Measurements from ENCODE around the gene MYOF.
"Not testable (repeated sequence)": the region's sequence is repeated elsewhere in the genome, so short reads cannot be mapped to it uniquely, and the experiment has no call there.

Gene MYOF

DNA sequence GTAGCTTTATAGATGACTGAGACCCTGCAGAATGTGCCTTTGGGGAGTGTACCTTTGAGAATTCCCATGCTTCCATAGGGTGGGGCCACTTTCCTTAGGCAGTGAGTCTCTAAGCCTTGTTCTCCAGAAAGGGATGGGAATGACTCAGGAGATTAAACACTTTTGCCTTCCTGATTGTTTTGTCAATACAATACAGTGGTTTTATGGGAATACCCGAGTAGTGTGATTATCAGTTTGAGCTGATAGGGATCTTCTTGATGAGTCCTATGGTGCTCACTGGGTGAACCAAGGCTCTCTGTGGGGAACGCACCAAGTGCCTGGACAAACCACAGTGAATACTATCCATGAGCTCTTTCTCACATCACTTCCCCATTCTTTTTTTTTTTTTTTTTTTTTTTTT lies 6.3 kb downstream of the MYOF start:
- DNase-seq: no peak

DNA sequence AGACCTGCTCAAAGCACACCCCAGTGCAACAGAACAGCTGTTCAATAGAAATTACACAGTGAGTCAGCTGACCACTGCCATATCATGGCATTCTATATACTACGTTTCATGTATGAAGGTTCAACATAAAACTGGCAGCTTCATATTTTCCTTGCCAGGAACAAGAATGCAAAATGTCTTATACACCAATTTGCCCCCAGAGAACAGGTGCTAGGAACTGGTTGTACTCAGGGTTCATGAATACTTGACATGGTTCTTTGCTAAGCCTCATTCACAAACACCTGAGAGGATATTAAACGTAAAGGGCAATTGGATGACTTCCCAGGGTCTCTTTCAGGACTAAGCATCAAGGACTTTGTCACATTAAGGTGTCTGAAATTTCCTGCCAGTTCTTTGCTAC lies 6.9 kb downstream of the MYOF start:
- no peak for DNase-seq

DNA sequence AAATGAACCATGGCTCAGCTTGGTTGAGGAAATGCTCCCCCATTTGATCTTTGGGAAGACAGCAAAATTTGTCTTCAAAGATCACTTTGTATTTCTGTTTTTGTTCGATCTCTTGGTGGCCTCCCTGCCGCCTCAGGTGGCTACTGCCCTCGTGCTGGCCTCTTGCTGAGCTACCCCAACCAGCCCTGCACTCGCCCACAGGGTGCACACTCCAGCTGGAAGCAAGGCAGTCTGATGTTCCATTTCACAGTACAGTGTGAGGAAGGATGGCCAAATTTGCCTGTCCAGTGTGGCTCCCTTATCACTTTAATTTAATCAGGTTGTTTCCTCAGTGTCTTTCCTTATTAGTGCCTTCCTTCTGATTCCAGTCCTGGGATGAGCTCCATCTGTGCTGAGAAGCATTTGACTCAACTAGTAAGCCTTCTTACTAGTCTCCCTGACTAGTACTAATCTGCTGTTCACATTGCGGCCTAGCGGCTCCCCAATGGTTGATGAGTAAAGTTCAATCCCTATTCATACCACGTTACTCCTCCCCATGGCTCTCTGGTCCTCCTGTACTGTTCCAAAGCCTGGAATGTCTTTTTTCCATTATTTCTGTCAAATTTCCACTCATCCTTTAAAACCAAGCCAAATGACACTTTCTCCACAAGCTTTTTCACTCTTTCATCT lies 8.2 kb downstream of the MYOF start:
- DNase-seq: no peak

DNA sequence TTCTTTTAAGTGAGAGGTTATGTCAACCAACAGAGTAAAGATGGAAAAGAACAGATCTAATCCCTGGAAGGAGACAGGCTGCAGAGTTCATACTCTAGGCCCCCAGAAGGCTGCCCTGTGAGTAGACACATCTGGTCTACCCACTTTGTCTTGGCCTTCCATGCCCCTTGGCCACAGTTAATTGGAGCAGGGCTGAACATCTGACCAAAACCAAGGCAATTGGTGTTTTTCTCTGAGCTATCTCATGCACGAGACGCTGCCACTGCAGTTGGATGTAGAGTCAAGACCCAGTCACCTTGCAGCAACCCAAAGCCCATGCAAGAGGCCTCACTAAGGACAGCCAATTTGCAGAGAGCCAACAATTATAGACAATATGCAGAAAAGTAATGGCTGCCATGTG lies 9.0 kb downstream of the MYOF start:
- no peak for DNase-seq

DNA sequence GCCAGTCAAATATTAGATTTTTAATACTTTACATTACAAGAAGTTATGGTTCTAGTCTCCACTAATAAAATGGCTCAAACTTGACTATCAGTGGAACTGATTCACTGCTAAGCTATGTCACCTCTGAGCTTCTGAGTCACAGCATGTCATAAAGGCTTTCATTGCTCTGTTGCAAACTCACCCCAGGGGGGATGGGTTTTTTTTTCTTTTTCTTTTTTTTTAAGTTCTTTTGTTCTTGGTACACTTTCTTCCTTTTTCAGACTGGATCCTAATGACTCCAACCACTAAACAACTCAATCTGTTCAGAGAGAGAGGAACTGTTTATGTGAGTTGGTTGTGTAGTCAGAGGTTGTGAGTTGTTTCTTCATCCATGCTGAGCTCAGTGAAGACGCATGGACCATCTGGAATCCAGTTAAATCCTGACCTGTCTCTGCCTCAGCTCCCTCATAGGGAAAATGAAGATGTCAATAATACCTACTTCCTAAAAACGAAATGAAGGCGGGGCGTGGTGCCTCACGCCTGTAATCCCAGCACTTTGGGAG lies 11.0 kb downstream of the MYOF start:
- DNase-seq: no peak

DNA sequence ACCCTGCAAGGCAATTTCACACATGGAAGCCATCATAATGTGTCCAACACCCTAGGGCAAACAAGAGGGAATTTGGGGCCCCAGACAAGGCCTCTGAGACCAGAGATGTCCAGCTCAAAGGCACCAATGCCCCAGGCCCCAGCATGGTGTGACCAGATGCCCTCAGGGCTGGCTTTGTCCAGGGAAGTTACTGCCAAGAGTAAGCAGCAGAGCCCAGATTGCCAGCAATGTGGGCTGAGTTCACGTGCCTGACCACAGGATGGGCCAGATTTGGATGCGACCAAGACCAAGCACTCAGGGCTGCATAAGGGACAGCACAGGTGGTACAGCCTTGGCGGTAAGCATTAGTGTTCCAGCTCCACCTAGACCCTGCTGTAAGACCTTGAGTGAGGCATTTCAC lies 12.7 kb downstream of the MYOF start:
- DNase-seq: no peak

DNA sequence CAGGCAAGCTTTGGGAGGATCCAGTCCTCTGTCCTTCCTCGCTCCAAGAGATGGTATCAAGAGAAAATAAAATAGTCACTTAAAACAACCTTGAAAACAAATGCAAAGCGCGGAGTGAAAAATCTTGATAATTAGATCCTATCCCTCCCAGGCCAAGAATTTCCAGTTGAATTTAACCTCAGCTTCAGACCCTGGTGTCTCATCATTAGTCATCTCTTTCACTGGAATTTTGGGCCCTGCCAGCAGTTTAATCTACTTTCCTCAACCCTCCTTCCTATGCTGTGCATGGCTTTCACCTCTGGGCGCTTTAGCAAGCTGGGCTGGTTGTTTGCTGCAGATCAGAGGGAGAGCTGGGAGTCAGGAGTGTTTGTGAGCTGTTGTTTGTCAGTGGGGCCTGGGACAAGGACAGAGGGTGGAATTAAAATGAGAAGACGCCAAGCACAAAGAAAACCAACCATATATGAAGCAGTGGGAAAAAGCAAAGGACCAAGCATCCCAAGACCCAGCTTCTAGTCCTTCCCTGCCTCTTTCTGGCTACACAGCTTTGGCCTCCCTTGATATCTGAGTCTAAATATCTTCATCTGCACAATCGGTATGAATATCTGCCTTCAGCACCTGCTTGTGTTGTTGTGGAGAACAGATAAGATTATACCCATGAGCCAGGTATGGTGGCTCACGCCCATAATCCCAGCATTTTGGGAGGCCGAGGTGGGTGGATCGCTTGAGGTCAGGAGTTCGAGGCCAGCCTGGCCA lies 13.5 kb downstream of the MYOF start:
- no peak for DNase-seq

DNA sequence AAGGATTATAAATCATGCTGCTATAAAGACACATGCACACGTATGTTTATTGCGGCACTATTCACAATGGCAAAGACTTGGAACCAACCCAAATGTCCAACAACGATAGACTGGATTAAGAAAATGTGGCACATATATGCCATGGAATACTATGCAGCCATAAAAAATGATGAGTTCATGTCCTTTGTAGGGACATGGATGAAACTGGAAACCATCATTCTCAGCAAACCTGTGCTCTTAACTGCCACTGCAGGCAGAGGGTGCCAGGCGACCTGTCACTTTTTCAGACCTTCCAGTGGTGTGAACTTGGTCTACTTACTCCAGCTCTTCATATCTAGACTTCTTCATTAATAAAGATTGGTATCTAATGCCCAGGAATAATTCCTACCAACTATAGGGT lies 14.5 kb downstream of the MYOF start:
- not testable (repeated sequence) for DNase-seq

DNA sequence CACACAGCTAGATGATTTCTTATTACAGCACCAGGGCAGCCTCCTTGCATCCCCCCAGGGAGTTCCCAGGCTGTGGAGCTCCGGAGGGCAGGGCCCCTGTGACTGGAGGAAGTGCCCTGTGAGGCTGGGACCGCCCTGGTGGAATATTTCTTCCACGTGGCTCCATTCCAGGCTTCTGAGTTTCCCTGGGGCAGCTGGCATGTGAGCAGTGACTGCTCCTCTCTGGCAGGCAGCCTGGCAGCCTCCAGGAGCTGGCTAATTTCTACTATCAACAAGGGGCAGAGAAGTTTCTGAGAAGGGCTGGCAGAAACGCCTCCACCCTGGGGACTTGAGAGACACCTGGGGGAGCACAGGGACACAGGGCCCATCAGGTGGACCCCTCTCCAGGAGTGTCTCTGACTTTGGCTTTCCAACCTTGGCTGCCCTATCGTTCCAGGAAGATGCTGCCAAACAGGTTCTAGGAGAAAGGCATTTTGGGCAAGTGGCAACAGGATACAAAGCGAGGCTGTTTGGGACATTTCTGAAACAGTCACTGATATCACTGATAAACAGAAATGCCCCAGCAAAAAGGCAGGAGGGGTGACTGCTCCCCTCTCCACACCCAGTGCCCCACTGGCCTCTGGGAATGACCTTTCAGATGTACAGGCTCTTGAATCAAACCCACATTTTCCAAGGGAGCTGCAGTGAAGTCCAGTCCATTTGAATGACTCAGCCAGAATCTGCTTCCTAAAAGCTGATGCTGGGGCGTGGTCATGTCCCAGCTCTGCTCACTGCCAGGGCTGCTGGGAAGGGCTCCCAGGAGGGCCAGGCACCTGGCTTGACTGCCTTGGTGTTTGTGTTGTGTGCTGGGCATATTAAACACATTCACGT lies 16.1 kb downstream of the MYOF start:
- DNase-seq: no peak

DNA sequence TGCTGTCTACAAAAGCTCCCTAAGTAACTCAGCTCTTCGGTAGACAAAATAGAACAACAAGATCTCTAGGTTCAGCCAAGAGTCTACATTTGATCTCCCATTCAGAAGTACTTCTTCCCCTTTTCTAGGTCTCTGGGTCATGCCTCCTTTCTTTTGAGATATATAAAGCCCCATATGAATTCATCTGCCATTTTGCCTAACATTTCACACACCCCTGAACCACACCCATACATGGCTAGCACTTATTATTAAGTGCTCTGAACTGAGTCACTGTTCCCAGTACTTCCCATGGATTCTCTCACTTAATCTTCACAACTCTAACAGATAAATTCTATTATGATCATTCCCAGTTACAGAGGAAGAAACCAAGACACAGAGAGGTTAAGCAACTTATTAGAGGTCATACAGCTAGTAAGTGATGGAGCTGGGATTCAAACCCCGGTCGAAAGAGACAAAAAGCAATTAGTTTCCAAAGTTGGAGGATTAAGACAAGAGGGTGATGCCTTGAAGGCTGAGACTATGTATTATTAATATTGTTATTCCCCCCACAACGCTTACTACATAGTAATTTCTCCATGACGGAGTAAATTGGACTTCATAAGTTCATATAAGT lies 17.3 kb downstream of the MYOF start:
- no peak for DNase-seq

DNA sequence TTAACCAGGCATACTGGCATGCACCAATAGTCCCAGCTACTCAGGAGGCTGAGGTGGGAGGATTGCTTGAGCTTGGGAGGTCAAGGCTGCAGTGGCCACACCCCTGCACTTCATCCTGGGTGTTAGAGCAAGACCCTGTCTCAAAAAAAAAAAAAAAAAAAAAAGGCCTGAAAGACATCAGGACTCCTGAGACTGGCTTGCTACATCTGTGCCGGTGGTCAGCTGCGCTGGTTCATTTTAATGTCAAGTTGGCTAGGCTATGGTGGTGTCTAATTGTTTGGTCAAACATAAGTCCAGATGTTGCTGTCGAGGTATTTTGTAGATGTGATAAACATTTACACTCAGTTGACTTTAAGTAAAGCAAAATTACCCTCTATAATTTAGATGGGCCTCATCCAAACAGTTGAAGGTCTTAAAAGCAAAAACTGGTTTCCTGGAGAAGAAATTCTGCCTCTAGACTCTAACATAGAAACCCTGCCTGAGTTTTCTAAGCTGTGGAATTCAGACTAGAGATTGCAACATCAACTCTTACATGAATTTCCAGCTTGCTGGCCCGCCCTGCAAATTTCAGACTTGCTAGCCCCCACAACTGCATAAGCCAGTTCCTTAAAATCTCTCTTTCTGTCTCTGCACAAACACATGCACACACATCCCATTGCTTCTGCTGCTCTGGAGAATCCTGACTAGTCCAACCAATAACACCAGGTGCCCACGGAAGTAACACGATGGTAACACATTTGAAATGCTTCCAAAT lies 18.2 kb downstream of the MYOF start:
- no peak for DNase-seq

DNA sequence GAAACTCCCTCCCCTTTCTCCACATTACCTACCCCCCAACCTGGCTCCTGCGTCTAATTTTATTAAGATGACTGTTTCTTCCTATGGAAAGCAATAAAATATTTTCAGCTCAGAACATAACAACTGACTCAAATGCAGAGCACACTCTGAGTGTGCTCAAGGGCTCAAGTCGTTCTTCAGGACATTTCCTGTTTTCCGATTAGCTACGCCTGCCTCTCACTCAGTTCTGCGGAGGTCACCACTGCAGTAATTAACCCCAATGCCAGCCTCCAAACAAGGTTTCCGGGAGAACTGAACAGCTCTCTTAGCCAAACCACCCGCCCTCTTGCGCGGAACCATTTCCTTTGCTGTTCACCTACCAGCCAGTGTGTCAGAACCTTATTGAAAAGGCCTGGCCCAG lies 19.3 kb downstream of the MYOF start:
- peak; percentile 72 for DNase-seq

DNA sequence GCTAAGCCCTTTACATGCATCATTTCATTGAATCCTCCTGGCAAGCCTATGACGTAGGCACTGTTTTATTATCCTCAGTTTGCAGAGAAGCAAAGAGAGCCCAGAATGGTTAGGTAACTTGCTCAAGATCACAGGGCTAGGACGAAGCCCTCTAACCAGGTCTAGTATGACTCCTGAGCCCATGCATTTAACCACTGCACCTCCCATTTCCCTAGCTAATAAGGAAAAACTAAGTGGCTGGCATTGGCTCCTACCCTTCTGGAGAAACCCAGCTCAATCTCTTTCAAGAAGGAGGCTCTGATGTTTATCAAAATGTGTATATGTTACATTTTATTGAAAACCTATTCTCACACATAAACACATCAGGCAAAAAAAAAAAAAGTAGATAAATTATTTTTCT lies 19.8 kb downstream of the MYOF start:
- DNase-seq: no peak

DNA sequence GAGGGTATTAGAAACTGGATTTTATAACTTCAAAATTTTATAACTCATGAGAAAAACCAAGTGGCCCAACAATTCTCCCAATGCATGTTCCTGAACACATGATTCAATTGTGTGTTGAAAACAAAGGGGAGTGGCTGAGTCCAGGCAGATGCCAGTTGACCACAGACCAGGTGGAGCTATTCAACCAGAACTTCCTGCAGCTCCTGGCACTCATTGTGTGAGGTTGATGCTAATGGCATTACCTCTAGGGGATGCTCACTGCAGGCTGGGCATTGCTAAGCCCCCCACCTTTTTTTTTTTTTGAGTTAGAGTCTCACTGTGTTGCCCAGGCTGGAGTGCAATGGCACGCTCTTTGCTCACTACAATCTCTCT lies 20.3 kb downstream of the MYOF start:
- no peak for DNase-seq

DNA sequence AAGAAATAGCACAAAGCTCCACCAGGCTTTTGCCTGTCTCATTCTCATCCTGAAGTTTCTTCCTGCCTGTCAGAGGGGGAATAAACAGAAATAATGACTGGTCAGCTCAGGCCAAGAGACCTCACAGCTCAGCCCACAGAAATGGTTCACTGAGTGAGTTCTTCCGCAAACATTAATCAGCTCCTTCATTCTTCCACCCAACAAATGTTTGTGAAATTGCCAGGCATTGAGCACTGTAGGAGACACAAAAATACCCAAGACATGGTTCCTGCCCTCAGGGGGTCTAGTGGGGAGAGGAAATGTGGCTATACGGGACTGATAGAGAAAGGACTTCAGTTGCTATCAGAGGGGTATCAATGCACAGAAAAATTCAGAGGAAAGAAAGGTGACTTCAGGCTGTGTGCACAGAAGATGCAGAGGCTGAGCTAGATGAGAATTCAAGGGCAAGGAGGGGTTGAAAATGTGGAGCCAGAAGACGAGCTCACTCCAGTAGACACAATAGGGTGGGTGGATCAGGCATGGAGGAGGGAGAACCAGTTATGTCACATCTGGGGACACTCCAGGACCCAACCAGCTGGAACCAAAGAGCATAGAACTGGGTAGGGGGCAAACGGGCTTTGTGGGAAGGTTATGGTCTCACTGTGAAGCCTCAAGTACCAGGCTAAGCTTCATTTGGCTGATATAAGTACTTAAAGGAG lies 20.9 kb downstream of the MYOF start:
- no peak for DNase-seq

DNA sequence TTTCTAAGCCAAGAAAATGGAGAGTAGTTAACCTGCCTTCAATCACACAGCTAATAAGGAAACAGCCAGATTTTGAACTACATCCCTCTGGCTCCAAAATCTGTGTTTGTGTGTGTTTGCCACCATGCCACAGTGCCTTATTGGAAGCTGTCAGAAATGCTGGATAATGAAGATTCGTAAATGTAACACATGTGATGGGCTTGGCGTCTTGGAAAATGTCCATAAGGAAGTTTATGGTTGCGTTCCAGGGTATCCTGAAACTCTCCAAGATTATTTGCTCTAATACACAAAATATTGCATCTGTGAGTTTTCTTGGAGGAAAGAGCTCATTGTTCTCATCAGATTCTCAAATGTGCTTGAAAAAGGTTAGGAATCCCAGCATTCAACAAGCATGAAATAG lies 22.7 kb downstream of the MYOF start:
- DNase-seq: no peak

DNA sequence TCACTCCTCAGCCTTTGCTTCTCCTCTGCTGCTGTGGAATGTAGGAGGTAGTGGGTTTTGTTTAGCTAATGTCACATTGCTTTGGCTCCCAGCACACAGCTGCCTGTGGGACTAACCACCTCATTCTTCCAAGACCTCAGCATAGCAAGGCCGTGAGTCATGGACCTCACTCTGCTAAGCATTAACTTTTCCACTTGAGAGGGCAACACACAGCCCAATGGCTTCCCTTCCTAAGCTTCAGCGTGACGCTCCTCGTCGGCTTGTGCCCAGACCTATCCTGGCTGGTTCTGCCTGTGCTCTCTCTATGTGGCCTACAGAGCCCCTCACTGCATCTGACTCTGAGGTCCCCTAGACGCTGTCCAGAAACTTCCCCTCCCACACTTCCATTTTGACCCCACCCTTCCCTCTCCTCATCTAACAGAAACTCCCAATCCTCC lies 23.3 kb downstream of the MYOF start:
- no peak for DNase-seq

DNA sequence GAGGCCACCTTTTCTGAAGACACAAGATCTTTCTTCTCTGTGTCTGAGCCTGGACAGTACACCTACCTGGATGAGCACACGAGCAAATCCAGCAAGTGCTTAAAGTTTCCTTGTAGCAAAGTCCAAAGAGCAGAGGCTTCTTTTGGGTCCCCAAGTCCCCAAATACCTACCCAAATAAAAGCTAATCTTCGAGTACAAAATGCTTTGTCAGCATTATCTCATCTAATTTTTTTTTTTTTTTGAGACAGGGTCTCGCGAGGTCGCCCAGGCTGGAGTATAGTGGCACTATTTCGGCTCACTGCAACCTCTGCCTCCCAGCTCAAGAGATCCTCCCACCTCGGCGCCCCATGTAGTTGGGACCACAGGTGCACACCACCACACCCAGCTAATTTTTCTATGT lies 24.6 kb downstream of the MYOF start:
- no peak for DNase-seq

DNA sequence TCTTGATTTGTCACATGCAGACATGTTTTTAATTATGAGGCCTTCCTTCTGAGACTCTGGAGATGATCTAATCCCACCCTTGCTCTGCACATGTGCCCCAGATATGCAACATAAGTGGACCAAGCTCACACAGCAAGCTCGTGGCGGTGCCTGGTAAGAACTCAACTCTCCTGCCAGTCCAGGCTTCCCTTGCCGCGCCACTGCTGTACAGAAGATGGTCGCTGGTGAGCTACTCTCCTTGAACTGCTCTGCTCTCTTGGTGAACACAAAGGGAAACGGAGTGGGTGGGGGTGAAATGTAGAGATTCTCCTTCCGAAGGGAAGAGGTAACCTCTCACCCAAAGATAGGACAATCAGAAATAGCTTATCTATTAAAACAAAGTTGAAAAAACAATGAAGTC lies 25.7 kb downstream of the MYOF start:
- DNase-seq: no peak

DNA sequence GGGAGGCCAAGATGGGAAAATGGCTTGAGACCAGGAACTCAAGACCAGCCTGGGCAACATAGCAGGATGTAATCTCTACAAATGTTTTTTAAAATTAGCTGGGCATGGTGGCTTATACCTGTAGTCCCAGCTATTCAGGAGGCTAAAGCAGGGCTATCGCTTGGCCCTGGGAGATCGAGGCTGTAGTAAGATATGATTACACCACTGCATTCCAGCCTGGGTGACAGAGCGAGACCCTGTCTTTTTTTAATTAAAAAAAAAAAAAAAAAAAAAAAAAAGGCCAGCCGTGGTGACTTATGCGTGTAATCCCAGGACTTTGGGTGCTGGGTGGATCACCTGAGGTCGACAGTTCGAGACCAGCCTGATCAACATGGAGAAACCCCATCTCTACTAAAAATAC lies 27.4 kb downstream of the MYOF start:
- no peak for DNase-seq

DNA sequence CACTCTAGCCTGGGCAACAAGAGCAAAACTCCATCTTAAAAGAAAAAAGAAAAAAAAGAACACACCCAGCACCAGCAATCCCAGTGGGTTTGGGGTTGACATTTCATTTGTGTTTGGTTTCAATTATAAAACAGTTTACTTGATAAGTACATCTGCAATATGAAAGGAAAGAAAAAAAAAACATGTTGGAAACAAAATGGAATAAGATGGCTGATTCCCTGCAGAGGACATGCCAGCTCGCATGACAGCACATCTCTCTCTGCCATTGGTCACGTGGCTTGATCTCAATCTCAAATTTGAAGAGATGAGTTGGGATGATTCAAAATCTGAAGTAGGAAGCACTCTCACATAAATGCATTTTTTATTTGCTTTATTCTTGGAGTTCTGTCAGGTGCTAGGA lies 28.0 kb downstream of the MYOF start:
- no peak for DNase-seq

DNA sequence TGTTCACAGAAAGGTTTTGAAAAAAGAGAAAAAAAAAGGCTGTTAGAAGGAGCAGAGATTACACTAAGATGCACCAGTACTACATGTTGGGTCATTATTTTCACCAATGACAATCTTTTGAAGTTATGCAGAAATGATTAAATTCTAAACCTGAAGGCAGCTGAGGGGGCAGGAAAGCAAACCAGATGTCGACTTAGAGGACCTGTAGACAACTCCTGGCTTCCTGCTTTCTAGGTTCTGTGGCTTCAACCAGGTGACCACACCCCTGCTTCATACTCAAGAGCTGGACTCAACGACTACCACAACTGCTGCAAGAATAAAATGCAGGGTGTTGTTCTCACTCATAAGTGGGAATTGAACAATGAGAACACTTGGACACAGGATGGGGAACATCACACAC lies 30.0 kb downstream of the MYOF start:
- DNase-seq: no peak

All from activated CD8-positive, alpha-beta memory T cell treated with anti-CD3 and anti-CD28 coated beads, Interleukin-2, amount 50 U/mL, for 48 hours (primary cell).